Measurements from ENCODE around the gene ANKRD29. TPM values are rescaled to one million over a fixed set of nuclear protein-coding genes. Genes with fewer than 3 reads are reported as not detected.

Gene ANKRD29
- total RNA-seq, 2 donors from 2014 or later: 5.6 to 8.5 TPM

GRCh38 chr18:23556145-23556780 is 106.4 kb downstream of the ANKRD29 start:
- TF ChIP-seq POLR2AphosphoS5 (IDR thresholded peaks at IDR 0.05) (no peak), CTCF (IDR thresholded peaks at IDR 0.05) (no peak), POLR2A (IDR thresholded peaks at IDR 0.05) (no peak)
- Histone ChIP-seq H3K27me3 (replicated peaks; ENCODE audit: insufficient read depth) (no peaks in the 10 kb centered on the region), H3K4me3 (no peak overlapping the region), H3K9me3 (no peaks in the 10 kb centered on the region), H3K4me1 (replicated peaks) (no peaks in the 10 kb centered on the region), H3K36me3 (peaks cover 0 to 6% of the 10 kb centered on the region in 2 donors), H3K27ac (no peak overlapping the region)
- intact Hi-C loops (cut with DNase I): no loop called here
- no peak for DNase-seq (ENCODE audit: low spot score)
- WGBS: 96% methylated on average over 19 of the region's 19 CpGs

- DNase-seq (ENCODE audit: low spot score): no peak
- TF ChIP-seq POLR2A (IDR thresholded peaks at IDR 0.05) (no peak), POLR2AphosphoS5 (IDR thresholded peaks at IDR 0.05) (no peak), CTCF (IDR thresholded peaks at IDR 0.05) (no peak)
- no peak overlapping the region for H3K4me3 ChIP-seq
- no peaks in the 10 kb centered on the region for H3K27me3 ChIP-seq (replicated peaks; ENCODE audit: insufficient read depth)
- WGBS: 89% methylated on average over 6 of the region's 6 CpGs
- no peaks in the 10 kb centered on the region for H3K36me3 ChIP-seq
- H3K9me3 ChIP-seq: no peaks in the 10 kb centered on the region
- intact Hi-C loops (cut with DNase I): no loop called here
- H3K27ac ChIP-seq: no peak overlapping the region
- H3K4me1 ChIP-seq (replicated peaks): no peaks in the 10 kb centered on the region
These were observed 108.8 kb downstream of the ANKRD29 start for GRCh38 chr18:23553887-23554286.

GRCh38 chr18:23552505-23552904 is 110.2 kb downstream of the ANKRD29 start:
- no peaks in the 10 kb centered on the region for H3K9me3 ChIP-seq
- H3K27ac ChIP-seq: no peak overlapping the region
- no peak overlapping the region for H3K4me3 ChIP-seq
- TF ChIP-seq POLR2A (IDR thresholded peaks at IDR 0.05) (no peak), POLR2AphosphoS5 (IDR thresholded peaks at IDR 0.05) (no peak), CTCF (IDR thresholded peaks at IDR 0.05) (no peak)
- H3K36me3 ChIP-seq: peaks cover 0 to 3% of the 10 kb centered on the region in 2 donors
- H3K4me1 ChIP-seq (replicated peaks): no peaks in the 10 kb centered on the region
- 89% methylated on average over 11 of the region's 11 CpGs for WGBS
- no peaks in the 10 kb centered on the region for H3K27me3 ChIP-seq (replicated peaks; ENCODE audit: insufficient read depth)
- no peak for DNase-seq (ENCODE audit: low spot score)
- intact Hi-C loops (cut with DNase I): no loop called here

GRCh38 chr18:23551978-23552377 is 110.7 kb downstream of the ANKRD29 start:
- Histone ChIP-seq H3K27ac (no peak overlapping the region), H3K9me3 (no peaks in the 10 kb centered on the region), H3K27me3 (replicated peaks; ENCODE audit: insufficient read depth) (no peaks in the 10 kb centered on the region), H3K4me1 (replicated peaks) (no peaks in the 10 kb centered on the region), H3K4me3 (no peak overlapping the region), H3K36me3 (peaks cover 0 to 6% of the 10 kb centered on the region in 2 donors)
- WGBS: 92% methylated on average over 3 of the region's 3 CpGs
- no peak for DNase-seq (ENCODE audit: low spot score)
- intact Hi-C loops (cut with DNase I): no loop called here
- TF ChIP-seq POLR2AphosphoS5 (IDR thresholded peaks at IDR 0.05): no peak
- TF ChIP-seq CTCF (IDR thresholded peaks at IDR 0.05): no peak
- TF ChIP-seq POLR2A (IDR thresholded peaks at IDR 0.05): no peak

GRCh38 chr18:23550898-23551297 is 111.8 kb downstream of the ANKRD29 start:
- H3K27me3 ChIP-seq (replicated peaks; ENCODE audit: insufficient read depth): no peaks in the 10 kb centered on the region
- H3K4me3 ChIP-seq: no peak overlapping the region
- no peaks in the 10 kb centered on the region for H3K9me3 ChIP-seq
- TF ChIP-seq POLR2AphosphoS5 (IDR thresholded peaks at IDR 0.05) (peak; percentile 72), CTCF (IDR thresholded peaks at IDR 0.05) (no peak)
- no peaks in the 10 kb centered on the region for H3K4me1 ChIP-seq (replicated peaks)
- DNase-seq (ENCODE audit: low spot score): no peak
- peaks cover 0 to 6% of the 10 kb centered on the region in 2 donors for H3K36me3 ChIP-seq
- H3K27ac ChIP-seq: peak overlapping the region in 1 of 2 donors; percentile 21
- intact Hi-C loops (cut with DNase I): no loop called here

All from prostate gland (tissue), 2 donors.